Forelimb muscle (tissue), 1 donor: ENCODE data around the gene TTC9B. TPM values are rescaled to one million over a fixed set of nuclear protein-coding genes. Genes with fewer than 3 reads are reported as not detected.

Experiments
- DNase-seq: peaks from one replicate; pipeline ENCODE4 v3.0.0-alpha.2; 2013; ENCODE audit warnings: low read depth
- polyA plus RNA-seq: library from polyadenylated mRNA; unstranded; fragments of 120-200 nt; gene quantifications from one replicate; pipeline ENCODE4 v1.2.1, GENCODE V29; 2013; ENCODE audit not compliant: insufficient read length

TTC9B gene
- polyA plus RNA-seq = 0.10 TPM

DNA sequence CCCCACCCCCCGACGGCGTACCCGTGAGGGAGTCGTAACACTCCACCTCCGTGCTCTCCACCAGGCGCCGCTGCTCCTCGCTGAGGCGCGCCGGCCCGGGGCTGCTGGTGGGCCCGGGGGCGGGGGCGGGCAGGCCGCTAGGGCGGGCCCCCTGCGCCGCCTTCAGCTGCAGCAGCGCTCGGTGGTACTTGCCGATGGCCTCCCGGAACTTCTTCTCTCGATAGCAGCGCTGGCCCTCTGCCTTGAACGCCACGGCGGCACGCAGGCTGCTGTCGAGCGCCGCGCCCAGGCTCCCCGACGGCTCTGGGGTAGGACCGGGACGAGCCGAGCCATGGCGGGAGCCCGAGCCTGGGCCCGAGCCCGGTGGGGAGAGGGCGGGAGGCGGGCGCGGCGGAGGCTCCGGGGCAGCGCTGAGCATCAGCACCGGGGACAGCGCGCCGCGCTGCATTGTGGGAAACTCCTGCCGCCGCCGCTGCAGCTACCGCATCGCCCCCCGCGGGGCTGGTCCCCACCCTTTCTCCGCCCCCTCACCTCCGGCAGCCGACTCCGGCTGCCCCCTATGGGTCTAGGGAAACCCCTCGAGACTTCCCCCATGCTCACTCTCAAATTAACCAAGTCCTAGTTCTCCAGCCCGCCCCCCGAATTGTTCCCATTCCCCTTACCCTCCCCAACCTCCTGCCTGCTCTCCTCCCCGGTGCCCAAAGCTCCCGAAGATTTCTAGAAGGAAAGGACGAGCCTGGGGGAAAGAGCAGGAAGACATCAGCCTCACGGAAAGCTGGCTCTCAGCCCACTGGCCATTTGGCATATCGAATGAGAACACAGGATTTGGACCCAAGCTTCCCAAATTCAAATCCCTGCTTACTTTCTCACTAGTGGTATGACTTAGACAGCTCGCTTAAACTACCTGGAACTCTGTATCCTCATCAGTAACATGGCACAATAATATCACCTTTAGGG is at the start of gene TTC9B:
Gene TTC9B, minus strand, starts transcription at position 451 of the 957 bp plus-strand sequence. Its CDS starts 3 bp downstream, at position 448.
- DNase-seq = no peak

DNA sequence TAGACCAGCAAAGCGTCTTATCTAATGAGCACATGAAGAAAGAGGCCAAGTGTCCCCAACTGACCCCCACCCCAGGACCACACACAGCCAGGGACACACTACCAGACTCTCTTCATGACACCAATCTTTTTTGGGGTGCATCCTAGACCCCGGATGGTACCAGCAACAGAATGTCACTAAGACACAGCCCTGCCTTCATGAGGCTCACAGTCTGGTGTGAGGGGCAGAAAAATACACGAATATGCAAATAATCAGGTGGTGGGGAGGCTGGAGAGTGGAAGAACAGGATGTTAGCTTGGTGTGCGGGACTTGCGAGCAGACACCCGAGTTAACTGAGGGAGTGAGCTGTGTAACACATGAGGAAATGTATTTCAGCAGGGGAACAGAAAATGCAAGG is 49.4 kb upstream of the TTC9B start:
- DNase-seq = no peak

DNA sequence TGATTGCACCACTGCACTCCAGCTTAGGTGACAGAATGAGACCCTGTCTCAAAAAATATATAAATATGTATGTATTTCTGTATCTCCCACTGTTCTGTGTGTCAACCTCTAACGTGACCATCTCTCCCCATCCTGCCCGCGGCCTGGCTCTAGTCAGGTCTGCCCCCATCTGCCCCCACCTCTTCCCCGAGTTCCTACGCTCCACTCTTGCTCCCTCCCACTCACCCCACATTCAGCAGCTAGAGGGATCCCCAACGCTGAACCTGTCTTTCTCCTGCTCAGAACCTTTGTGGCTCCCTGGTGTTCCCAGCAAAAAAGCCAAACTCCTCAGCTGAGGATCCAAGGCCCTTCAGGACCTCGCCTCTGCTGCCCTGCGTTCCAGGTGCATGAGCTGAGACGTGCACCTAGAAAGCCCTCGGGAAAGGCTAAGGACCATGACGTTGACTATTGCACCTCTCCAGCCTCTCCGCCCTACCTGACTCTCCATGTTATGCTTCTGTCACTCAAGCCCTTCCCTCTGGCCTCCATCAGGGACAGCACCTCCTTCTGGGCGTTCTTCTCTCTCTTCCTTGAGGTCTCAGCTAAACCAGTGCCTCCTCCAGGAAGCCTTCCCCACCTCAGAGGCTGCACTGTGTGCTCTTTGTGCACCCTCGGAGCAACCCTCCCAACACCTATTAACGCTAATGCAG is 48.9 kb upstream of the TTC9B start:
- no peak for DNase-seq

DNA sequence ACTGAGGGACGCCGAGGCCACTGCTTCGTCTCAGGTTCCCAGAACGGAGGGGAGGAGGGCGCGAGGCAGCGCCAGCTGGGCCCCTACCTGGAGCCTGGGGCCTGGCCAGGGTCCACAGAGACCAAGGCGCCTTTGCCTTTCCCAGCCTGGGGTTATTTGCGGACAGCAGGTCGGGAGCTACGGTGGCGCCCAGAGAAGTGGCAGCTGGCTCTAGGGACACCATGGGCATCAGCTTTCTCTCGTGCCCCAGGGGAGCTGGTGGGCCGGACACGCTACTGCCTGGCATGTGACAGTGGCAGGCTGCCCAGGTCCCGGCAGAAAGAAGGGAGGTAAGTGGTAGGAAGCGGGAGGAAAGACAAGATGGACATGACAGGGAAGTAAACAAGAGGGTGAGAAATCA is 47.9 kb upstream of the TTC9B start:
- DNase-seq = no peak

DNA sequence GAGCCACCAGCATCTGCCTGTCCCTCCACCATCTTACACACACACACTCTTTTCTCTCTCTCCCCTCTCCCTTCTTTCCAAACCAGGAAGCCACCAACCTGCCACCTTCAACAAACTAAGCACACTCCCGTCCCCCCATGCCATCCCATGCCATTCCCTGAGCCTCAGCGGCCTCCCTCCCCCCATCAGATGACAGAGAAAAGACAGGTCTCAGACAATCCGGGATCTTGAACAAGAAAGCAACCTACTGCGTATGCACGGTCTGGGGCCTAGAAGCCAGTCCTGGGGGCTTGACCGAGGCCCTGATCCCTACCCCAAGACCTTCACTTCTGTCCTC is 47.5 kb upstream of the TTC9B start:
- DNase-seq = no peak

DNA sequence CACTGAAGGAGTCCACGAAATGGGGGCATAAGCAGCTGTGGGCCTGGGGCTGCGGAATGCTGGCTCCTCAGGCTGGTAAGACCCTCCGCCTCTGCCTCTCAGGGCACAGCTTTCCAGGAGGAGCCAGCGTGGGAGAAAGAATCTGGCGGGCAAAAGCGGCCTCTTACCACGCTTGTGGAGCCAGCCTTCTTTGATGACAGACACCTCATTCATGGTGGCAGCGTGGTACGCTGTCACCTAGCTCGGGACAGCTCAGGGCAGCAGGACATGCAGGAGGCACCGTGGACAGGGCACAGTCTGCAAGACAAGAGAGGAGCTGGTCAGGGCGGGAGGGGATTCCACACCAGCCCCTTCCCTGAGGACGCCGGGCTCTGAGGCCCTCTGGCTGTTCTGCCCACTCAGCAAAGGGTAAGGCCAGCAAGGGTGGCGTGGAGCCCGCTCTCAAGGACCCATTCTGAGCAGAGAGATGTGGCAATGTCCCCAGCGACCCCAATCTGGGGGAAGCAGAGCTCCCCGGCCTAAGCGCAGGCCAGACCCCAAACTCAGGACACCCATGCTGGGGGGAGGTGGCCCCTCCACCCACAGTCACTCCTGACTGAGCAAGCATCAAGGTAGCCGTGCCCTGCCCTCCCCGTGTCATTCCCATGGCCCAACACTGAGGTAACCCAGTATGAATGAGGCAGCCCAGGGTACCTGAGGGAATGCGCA is 47.0 kb upstream of the TTC9B start:
- DNase-seq = no peak

DNA sequence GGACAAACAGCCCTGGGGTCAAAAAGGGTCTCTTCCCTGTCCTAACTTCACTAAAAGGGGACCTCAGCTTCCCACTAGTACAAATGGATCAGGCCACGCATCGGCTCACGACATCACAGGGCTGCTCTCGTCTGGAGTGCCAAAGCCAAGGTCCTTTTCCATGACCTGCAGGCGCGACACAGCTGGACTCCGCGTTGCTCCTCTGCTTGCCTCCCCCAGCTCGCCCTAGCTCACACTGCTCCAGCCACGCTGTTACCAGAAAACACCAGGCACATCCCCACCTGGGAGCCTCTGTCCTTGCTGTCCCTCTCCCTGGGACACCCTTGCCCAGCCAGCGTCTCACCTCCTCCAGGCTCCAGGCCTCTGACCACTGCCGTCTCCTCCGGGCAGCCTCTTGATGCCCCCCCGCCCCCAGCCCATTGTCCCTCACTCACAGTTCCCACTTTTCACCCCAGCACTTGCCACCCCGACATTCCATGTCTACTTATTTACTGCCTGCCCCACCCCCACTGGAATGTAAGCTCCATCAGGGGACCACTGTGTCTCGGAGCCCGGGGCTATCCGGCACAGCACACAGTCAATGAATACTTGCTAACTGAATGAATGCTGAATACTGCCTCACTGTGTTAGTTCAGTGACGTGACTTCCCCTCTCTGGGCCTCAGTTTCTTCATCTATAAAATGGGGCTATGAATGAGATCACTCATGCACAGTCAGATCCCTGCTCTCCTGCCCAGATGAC is 46.3 kb upstream of the TTC9B start:
- DNase-seq = no peak

DNA sequence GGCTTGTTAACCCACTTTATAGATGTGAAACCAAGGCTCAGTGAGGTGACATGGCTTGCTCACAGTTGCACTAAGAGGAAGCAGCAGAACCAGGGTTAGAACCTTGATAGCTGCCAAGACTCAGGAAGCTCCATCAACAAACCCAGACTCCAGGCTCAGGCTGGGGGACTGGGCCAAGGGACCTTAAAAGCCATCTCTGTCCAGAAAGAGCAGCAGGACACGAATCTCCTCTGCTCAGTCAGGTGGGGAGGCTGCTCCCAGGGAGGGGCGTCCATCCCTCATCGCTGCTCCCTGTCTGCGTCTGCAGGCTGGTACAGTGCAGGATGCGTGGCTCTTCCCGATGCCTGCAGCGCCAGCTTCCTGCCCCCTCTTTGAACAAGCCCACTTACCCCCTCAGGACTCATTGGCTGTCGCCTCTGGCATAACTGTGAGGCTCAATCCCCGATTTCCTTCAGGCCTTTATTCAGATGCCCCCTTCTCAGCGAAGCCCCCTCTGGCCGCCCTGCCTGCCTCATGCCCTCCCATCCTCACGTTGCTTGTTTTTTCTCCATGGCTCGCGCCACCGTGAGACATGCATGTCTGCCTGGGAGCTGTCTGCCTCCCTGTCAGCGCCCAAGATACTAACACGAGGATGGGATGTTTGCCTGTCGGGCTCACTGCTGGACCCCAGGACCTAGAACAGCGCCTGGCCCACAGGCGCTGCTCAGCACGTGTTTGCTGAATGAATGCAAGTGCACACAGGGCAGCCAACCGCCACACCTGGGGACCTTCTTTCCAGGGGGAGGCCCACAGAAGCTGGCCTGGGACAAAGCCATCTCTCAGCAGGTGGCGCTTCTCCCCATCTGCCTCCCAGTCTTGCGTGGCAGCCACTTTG is 45.5 kb upstream of the TTC9B start:
- no peak for DNase-seq

DNA sequence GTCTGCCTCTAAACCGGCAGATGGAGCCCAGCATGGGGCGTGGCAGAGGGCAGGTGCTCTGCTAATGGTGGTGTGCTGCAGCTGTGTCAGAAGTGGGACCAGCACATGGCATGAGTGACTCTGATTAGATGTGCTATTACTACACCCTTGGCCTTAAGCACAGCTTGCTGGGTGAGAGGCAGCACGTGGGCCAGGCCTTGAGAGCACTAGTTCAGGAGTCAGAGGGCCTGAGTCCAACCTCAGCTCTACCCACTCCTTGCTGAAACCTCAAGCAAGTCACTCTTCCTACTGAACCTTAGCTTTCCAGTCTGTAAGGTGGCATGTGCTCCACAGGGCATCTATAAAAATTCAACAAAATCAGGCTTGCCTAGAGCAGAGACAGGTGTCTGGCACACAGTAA is 44.2 kb upstream of the TTC9B start:
- no peak for DNase-seq

DNA sequence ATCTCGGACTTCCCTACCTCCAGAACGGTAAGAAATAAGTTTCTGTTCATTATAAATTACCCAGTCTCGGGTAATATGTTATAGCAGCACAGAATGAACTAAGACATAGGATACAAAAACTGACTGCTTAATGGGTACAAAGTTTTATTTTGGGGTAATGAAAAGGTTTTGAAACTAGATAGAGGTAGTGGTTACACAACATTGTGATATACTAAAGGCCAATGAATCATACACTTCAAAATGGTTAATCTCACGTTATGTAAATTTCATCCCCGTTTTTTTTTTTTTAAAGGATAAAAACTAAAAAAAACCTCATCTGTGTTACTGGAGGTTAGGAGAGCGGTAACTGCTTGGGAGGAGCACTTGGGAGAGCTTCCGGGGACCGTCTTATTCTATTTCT is 43.4 kb upstream of the TTC9B start:
- no peak for DNase-seq

DNA sequence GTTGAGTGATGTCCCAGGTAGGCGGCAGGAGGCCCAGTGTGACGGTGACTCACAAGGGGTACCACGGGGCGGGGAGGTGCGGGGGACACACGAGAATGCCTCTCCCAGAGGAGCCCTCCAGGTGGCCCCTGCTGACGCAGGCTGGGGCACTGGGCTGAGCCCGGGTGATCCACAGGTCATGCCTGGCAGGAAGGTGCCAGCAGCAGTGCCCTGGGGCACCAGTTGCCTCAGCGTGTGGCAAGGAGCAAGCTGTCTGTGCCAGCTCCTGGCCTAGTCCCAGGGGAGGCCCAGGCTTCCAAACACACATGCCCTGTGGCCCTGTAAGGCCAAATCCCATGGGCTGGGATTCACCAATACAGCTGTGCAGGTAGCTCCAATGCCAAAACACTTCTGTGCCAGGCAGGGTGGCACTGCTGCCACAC is 38.9 kb upstream of the TTC9B start:
- no peak for DNase-seq

DNA sequence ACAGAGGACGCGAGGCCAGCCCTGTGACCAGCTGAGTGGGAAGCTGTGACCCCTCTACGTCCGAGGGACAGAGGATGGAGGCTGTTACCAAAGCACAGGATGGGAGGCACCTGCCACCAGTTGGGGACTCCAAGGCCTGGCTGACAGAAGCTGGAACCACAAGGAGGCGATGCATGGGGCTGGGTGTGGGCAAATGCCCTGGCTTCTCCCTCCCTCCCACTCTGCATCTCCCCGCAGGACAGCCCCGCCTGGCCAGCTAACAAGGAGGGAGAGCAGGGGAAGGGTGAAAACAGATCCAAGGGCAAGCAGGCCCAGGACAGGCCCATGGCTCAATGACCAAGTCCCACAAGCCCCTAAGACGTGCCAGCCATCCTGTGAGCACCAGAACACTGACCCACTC is 38.3 kb upstream of the TTC9B start:
- DNase-seq = no peak

DNA sequence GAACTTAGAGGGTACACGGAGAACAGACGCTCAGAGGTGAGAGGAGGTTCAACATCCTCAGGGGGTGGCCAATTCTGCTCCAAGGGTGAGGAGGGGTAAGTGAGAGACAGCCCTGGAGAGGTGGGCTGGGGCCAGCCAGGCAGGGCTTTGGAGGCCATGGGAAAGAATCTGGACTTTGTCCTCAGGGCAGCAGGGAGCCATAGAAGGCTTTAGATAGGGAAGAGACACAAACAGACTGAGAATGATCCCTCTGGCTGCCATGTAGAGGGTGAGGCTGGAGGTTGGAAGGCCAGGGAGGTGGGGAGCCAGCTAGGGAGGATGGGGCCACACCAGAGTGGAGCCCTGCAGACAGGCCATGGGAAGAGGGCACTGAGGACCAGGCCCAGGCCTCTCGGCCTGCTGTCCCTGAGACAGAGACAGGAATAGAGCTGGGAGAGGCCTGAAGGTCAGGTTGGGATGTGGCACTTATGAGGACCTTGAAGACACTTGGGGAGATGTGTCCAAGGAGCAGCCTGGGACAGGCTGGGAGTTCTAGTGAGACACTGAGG is 37.5 kb upstream of the TTC9B start:
- DNase-seq = no peak

DNA sequence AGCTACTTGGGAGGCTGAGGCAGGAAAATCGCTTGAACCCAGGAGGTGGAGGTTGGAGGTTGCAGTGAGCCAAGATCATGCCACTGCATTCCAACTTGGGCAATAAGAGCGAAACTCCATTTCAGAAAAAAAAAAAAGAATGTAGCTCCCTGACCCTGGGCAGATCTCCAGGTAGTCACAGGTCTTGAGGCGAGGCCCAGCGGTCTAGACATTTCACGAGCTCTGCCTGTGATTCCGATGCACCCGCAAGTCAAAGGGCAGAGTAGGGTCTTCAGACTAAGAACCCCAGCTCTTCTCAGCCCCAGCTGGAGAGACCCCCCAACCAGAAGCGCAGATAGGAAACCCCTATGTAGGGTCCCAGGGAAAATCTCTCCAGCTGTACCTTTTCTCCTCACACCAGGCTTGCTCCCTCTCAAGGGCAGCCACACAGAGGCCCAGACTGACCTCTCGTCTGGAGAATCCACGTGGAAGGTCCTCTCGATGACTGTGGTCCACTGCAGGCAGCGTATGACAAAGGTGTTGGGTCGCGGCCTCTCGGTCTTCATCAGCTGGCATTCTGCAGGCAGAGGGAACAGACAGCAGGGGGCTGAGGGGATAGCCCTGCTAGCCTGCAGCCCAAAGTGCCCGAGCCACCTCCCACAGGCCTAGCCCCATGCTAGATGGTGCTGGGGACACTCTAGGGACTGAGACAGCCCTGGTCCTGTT is 36.7 kb upstream of the TTC9B start:
- no peak for DNase-seq

DNA sequence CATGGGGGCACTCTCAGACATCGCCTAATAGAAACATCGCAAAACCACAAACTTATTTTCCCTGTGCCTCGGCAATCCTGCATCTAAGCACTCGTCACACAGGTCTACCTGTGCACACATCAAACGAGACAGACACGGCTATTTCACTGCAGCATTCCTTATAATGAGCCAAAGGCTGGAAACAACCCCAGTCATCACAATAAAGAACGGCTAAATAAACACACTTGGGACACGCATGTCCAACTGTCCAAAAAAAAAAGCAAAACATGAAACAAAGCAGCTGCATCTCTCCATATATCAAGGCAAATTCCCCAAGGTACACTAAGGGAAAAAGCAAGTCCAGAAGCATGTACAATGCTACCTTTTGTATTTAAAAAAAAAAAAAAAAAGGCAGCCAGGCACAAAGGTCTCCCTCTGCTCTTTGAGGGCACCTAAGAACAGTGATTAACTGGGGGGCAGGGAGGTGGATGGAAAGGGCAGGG is 35.5 kb upstream of the TTC9B start:
- no peak for DNase-seq

DNA sequence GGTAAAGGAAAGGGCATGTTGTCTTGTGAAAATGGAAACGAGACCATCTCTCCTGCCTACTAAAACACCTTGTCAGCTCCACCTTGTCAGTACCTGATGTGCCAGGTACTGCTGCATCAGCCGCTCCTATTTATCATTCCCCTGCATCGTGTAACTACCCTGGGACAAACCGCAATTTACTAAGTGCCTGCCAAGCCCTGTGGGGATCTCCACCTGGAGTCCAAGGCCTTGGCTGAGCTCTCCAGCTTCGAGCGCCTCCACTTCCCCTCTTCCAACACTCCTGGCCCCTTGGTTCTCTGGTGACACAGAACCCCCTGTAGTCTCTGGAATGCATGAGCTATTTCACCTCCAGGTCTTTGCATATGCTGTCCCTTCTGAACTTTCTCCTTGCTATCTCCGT is 34.2 kb upstream of the TTC9B start:
- no peak for DNase-seq

DNA sequence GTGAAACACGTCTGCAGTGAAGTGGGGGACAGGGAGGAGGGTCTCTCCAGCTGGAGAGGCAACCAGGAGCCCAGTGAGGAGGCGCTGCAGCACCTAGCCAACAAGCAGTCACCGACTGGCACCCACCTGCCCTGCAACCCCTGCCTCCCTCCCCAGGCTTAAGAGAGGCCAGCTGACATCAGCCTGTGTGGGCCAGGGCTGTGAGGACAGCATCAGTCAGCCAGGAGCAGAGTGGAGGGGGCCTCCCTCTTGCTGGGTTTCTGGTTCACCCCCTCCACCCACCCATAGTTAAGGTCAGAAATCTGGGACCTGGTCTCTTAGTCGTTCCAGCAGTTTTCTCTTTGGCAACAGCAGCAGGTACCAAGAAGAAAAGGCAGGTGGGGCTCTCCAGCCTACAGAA is 33.8 kb upstream of the TTC9B start:
- no peak for DNase-seq

DNA sequence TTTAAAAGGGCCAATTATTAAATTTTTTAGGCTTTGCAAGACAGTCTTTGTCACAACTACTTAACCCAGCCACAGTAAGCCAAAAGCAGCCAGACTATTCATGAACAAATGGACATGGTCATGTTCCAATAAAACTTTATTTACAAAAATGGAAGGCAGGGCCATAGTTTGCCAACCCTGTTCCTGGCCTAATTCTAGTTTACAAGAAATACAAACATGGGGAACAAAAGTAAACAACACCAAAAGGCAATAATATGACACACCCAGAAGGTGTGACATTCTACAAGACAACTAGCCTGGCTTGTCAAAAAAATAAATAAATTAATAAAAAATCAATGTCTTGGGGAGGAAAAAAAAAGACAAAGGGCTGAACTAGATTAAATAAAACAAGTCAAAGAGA is 33.1 kb upstream of the TTC9B start:
- no peak for DNase-seq

DNA sequence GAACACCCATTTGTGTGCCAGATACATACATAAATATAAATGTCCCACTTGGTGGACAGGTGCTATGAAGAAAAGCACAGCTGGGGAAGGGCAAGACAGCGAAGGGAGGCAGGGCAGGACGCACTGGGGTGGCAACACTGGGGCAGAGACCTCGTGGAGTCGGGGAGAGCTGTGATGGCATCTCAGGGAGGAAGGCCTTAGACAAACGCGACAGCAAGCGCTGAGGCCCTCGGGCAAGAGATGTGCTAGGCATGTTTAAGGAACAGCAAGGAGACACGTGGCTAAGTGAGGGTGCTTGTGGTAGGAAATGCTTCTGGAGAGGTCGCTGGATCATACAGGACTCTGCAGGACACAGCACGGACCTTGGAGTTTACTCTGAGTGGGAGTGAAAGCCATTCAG is 31.6 kb upstream of the TTC9B start:
- no peak for DNase-seq

DNA sequence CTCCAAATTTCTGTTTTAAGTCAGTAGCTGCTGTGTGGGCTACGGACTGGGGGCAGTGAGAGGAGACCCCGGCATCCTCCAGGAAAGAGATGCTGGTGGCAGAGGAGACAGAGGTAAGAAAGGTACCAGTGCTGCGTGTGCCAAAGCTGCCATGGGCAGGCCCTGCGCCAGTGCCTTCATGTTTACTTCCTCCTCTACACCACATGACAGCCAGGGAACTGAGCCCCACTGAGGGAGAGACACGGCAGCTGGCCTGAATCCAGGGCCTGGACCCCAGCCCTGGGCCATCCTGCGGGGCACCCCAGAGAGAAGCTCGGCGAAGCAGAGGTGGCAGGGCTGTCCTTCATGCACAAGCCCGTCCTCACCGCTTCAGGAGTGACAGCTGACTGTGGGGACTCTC is 31.0 kb upstream of the TTC9B start:
- no peak for DNase-seq
